Right forelimb (tissue), 1 donor: ENCODE results near the gene MPPED1.

Experiments used
- DNase-seq: peaks from one replicate; pipeline ENCODE4 v3.0.0-alpha.2; 2018

Gene MPPED1

GRCh38 chr22:43411869-43412807, at the start of gene MPPED1:
Gene MPPED1, plus strand, starts transcription at chr22:43412014. Its CDS starts 12,972 bp downstream, at chr22:43424986.
- DNase-seq: no peak

- peak; percentile 35 for DNase-seq
These were observed 48.3 kb upstream of the MPPED1 start for GRCh38 chr22:43363315-43364168.

- DNase-seq: no peak
These were observed 47.7 kb upstream of the MPPED1 start for GRCh38 chr22:43364169-43364435.

GRCh38 chr22:43365715-43366440, 45.9 kb upstream of the MPPED1 start:
- DNase-seq: peak; percentile 12

GRCh38 chr22:43370036-43370435, 41.8 kb upstream of the MPPED1 start:
- DNase-seq: peak; percentile 41

GRCh38 chr22:43375951-43376455, 35.8 kb upstream of the MPPED1 start:
- DNase-seq: no peak

GRCh38 chr22:43376765-43377547, 34.9 kb upstream of the MPPED1 start:
- no peak for DNase-seq

GRCh38 chr22:43377548-43377895, 34.3 kb upstream of the MPPED1 start:
- DNase-seq: peak; percentile 53

- DNase-seq: peak; percentile 61
These were observed 33.7 kb upstream of the MPPED1 start for GRCh38 chr22:43377896-43378704.

- DNase-seq: no peak
These were observed 30.1 kb upstream of the MPPED1 start for GRCh38 chr22:43381693-43382092.

- DNase-seq: no peak
These were observed 27.0 kb upstream of the MPPED1 start for GRCh38 chr22:43384863-43385262.

GRCh38 chr22:43385770-43386641, 25.8 kb upstream of the MPPED1 start:
- peak; percentile 91 for DNase-seq

- DNase-seq: no peak
These were observed 24.0 kb upstream of the MPPED1 start for GRCh38 chr22:43387815-43388214.

- peak; percentile 84 for DNase-seq
These were observed 23.4 kb upstream of the MPPED1 start for GRCh38 chr22:43388420-43388851.

- no peak for DNase-seq
These were observed 22.5 kb upstream of the MPPED1 start for GRCh38 chr22:43389227-43389836.

GRCh38 chr22:43390166-43390565, 21.6 kb upstream of the MPPED1 start:
- DNase-seq: no peak

GRCh38 chr22:43390872-43391271, 20.9 kb upstream of the MPPED1 start:
- no peak for DNase-seq

- DNase-seq: no peak
These were observed 20.5 kb upstream of the MPPED1 start for GRCh38 chr22:43391306-43391705.

- no peak for DNase-seq
These were observed 19.3 kb upstream of the MPPED1 start for GRCh38 chr22:43392385-43392989.
